ENCODE data around the gene CC2D2A. TPM values are rescaled to one million over a fixed set of nuclear protein-coding genes. Genes with fewer than 3 reads are reported as not detected.

Gene CC2D2A
- total and polyA plus RNA-seq, 10 of the 15 experiments (the other 5 are each of a cell fraction or from before 2014, with no cell fraction given), result 0.04 to 1.1 (median 0.26) TPM

- H3K27me3 ChIP-seq (replicated peaks in 1 of 2; ENCODE audit: control insufficient read depth in 2 of 2, insufficient read depth in 2 of 2, low read length in 1 of 2), result no peaks in the 10 kb centered on the region
- ChIA-PET POLR2A (no interaction called here), RAD21 (ENCODE audit: unreplicated experiment) (no interaction called here), CTCF (no interaction called here), SMC1A (ENCODE audit: uncharacterized antibody, unreplicated experiment) (no interaction called here)
- BruUV-seq (replicated peaks), result no TSS peak
- DNase-seq (ENCODE audit: low read depth, low spot score) (no peak), FAIRE-seq (no peak), ATAC-seq (no peak)
- H3K9me3 ChIP-seq (replicated peaks; ENCODE audit: control insufficient read depth, insufficient read depth, low read length), result no peaks in the 10 kb centered on the region
- no peak overlapping the region for H3K4me3 ChIP-seq
- no peaks in the 10 kb centered on the region for H3K4me1 ChIP-seq (ENCODE audit: control insufficient read depth, insufficient read depth, low read length)
- TF ChIP-seq CUX1 (IDR thresholded peaks at IDR 0.05; ENCODE audit: insufficient replicate concordance, low read depth, low read length) (no peak), MXI1 (IDR thresholded peaks at IDR 0.05; ENCODE audit: low read depth, low read length) (no peak)
- intact Hi-C loops (cut with micrococcal nuclease; ENCODE audit: unreplicated experiment), result no loop called here
- H3K36me3 ChIP-seq (ENCODE audit: control insufficient read depth in 2 of 2, insufficient read depth in 2 of 2, low read length in 1 of 2), result no peaks in the 10 kb centered on the region
- H3K4me2 ChIP-seq (ENCODE audit: control insufficient read depth, insufficient read depth), result no peak overlapping the region
- no peak overlapping the region for H2AFZ ChIP-seq (ENCODE audit: control insufficient read depth, low read depth, low read length)
- in situ Hi-C loops (cut with MboI), result no loop called here
- no peak overlapping the region for H3K9ac ChIP-seq (ENCODE audit: control insufficient read depth, insufficient read depth, low read length)
- H3K79me2 ChIP-seq (ENCODE audit: control insufficient read depth, insufficient read depth, low read length), result no peaks in the 10 kb centered on the region
- H3K27ac ChIP-seq (ENCODE audit: control insufficient read depth, insufficient read depth), result no peak overlapping the region
- no peaks in the 10 kb centered on the region for H4K20me1 ChIP-seq (ENCODE audit: control insufficient read depth, insufficient read depth)
- WGBS (ENCODE audit: insufficient coverage, insufficient replicate concordance, low lambda C conversion rate, missing lambda C conversion rate), result 43% methylated on average over 2 of the region's 2 CpGs
Observed at GRCh38 chr4:15482842-15483241, 13.2 kb downstream of the CC2D2A start.

GRCh38 chr4:15488136-15488535 lies 18.5 kb downstream of the CC2D2A start:
- H3K9ac ChIP-seq (ENCODE audit: control insufficient read depth, insufficient read depth, low read length), result no peak overlapping the region
- intact Hi-C loops (cut with micrococcal nuclease; ENCODE audit: unreplicated experiment) (no loop called here), in situ Hi-C loops (cut with MboI) (no loop called here)
- no peaks in the 10 kb centered on the region for H3K4me1 ChIP-seq (ENCODE audit: control insufficient read depth, insufficient read depth, low read length)
- H3K27me3 ChIP-seq (replicated peaks in 1 of 2; ENCODE audit: control insufficient read depth in 2 of 2, insufficient read depth in 2 of 2, low read length in 1 of 2), result no peaks in the 10 kb centered on the region
- H3K27ac ChIP-seq (ENCODE audit: control insufficient read depth, insufficient read depth), result no peak overlapping the region
- SMC1A ChIA-PET (ENCODE audit: uncharacterized antibody, unreplicated experiment), result interaction anchor here (1.3 kb wide), 1 partner anchor 10 kb away, joined by 3 read pairs; no protein-coding TSS in a partner anchor
- no peaks in the 10 kb centered on the region for H4K20me1 ChIP-seq (ENCODE audit: control insufficient read depth, insufficient read depth)
- CTCF ChIA-PET, result no interaction called here
- FAIRE-seq (no peak), DNase-seq (ENCODE audit: low read depth, low spot score) (no peak), ATAC-seq (no peak)
- BruUV-seq (replicated peaks), result no TSS peak
- TF ChIP-seq SIN3A (IDR thresholded peaks at IDR 0.05; ENCODE audit: low read depth, low read length), result no peak
- no peak for TF ChIP-seq JUNB (IDR thresholded peaks at IDR 0.05)
- no peak for TF ChIP-seq EGR1 (IDR thresholded peaks at IDR 0.05; ENCODE audit: borderline replicate concordance in 1 of 2, low read depth in 2 of 2, low read length in 2 of 2)
- no peak for TF ChIP-seq RFX5 (IDR thresholded peaks at IDR 0.05; ENCODE audit: low read depth, low read length)
- TF ChIP-seq NR2C2 (IDR thresholded peaks at IDR 0.05; ENCODE audit: borderline replicate concordance, control insufficient read depth, insufficient read length, low read depth), result no peak
- no peak for TF ChIP-seq USF1 (IDR thresholded peaks at IDR 0.05; ENCODE audit: borderline replicate concordance, extremely low read length, insufficient read depth, low read depth, low read length)
- no peak for TF ChIP-seq POLR2AphosphoS5 (IDR thresholded peaks at IDR 0.05; ENCODE audit: low read length)
- no peak for TF ChIP-seq IRF3 (IDR thresholded peaks at IDR 0.05)
- no peak for TF ChIP-seq ZBED1 (IDR thresholded peaks at IDR 0.05; ENCODE audit: borderline replicate concordance)
- TF ChIP-seq SMAD5 (IDR thresholded peaks at IDR 0.05; ENCODE audit: low read depth), result no peak
- H3K4me2 ChIP-seq (ENCODE audit: control insufficient read depth, insufficient read depth), result no peak overlapping the region
- no peaks in the 10 kb centered on the region for H3K36me3 ChIP-seq (ENCODE audit: control insufficient read depth in 2 of 2, insufficient read depth in 2 of 2, low read length in 1 of 2)
- H3K9me3 ChIP-seq (replicated peaks; ENCODE audit: control insufficient read depth, insufficient read depth, low read length), result no peaks in the 10 kb centered on the region
- no peaks in the 10 kb centered on the region for H3K79me2 ChIP-seq (ENCODE audit: control insufficient read depth, insufficient read depth, low read length)
- RAD21 ChIA-PET (ENCODE audit: unreplicated experiment), result no interaction called here
- no peak overlapping the region for H3K4me3 ChIP-seq
- POLR2A ChIA-PET, result interaction anchor here (0.6 kb wide), 1 partner anchor 104 kb away, joined by 5 read pairs; no protein-coding TSS in a partner anchor
- no peak overlapping the region for H2AFZ ChIP-seq (ENCODE audit: control insufficient read depth, low read depth, low read length)

All from GM12878 (cell line).